GM23248 (cell line): ENCODE results near the gene SPATA22. TPM values are rescaled to one million over a fixed set of nuclear protein-coding genes. Genes with fewer than 3 reads are reported as not detected.
A peak's percentile ranks its signal among the peaks of the same experiment; 100 is the strongest.

Experiments
- DNase-seq: peaks from one replicate; pipeline ENCODE4 v3.0.0-alpha.2; 2015
- H2AFZ ChIP-seq: fragments of 200-600 bp; sonication (generic); 2 replicates; pipeline ENCODE4 v1.6.1; 2016; ENCODE audit warnings: antibody characterized with exemption
- H3F3A ChIP-seq: fragments of 200-600 bp; sonication (generic); 2 replicates; pipeline ENCODE4 v1.6.1; 2016; ENCODE audit warnings: mild to moderate bottlenecking, antibody characterized with exemption, mixed run types; ENCODE audit not compliant: insufficient read depth
- H3K27ac ChIP-seq: fragments of 200-600 bp; sonication (generic); 2 replicates; pipeline ENCODE4 v1.5.1; 2016; ENCODE audit warnings: mild to moderate bottlenecking
- H3K27me3 ChIP-seq: fragments of 200-600 bp; sonication (generic); replicated peaks from 2 replicates; pipeline ENCODE4 v1.6.1; 2016; ENCODE audit warnings: mild to moderate bottlenecking; ENCODE audit not compliant: insufficient read depth
- H3K36me3 ChIP-seq: fragments of 200-600 bp; sonication (generic); 2 replicates; pipeline ENCODE4 v1.6.1; 2016; ENCODE audit warnings: low read depth, mild to moderate bottlenecking
- H3K4me1 ChIP-seq: fragments of 200-600 bp; sonication (generic); 2 replicates; pipeline ENCODE4 v1.6.1; 2016; ENCODE audit warnings: mild to moderate bottlenecking; ENCODE audit not compliant: insufficient read depth
- H3K4me2 ChIP-seq: fragments of 200-600 bp; sonication (generic); one replicate; pipeline ENCODE4 v1.6.1; 2016; ENCODE audit warnings: mild to moderate bottlenecking; ENCODE audit not compliant: unreplicated experiment
- H3K4me3 ChIP-seq: fragments of 200-600 bp; sonication (generic); 2 replicates; pipeline ENCODE4 v1.5.1; 2016; ENCODE audit warnings: mild to moderate bottlenecking
- H3K79me2 ChIP-seq: fragments of 200-600 bp; sonication (generic); 2 replicates; pipeline ENCODE4 v1.6.1; 2016; ENCODE audit warnings: mild to moderate bottlenecking; ENCODE audit not compliant: insufficient read depth
- H3K9ac ChIP-seq: fragments of 200-600 bp; sonication (generic); 2 replicates; pipeline ENCODE4 v1.6.1; 2016; ENCODE audit warnings: mild to moderate bottlenecking
- H3K9me2 ChIP-seq: fragments of 200-600 bp; sonication (generic); 2 replicates; pipeline ENCODE4 v1.6.1; 2016; ENCODE audit warnings: mixed run types, mild to moderate bottlenecking, moderate library complexity; ENCODE audit not compliant: insufficient read depth
- H3K9me3 ChIP-seq: fragments of 200-600 bp; sonication (generic); one replicate; pipeline ENCODE4 v1.6.1; 2017; ENCODE audit warnings: low read depth
- H4K20me1 ChIP-seq: fragments of 200-600 bp; sonication (generic); 2 replicates; pipeline ENCODE4 v1.6.0; 2016; ENCODE audit not compliant: insufficient read depth
- EZH2 ChIP-seq: fragments of 200-600 bp; sonication (generic); IDR thresholded peaks from 2 replicates; pipeline ENCODE4 v1.6.1; 2018; ENCODE audit warnings: antibody characterized with exemption, mild to moderate bottlenecking; ENCODE audit not compliant: insufficient read depth, poor library complexity, severe bottlenecking
- EZH2phosphoT487 ChIP-seq: fragments of 200-600 bp; sonication (generic); IDR thresholded peaks from 2 replicates; pipeline ENCODE4 v1.6.1; 2018; ENCODE audit warnings: antibody characterized with exemption, moderate library complexity, mild to moderate bottlenecking, low read depth; ENCODE audit not compliant: insufficient read depth
- WGBS, 2 experiments: methylation state at CpG; one replicate each; pipeline ENCODE4 v1.1.6; 2015 to 2017; ENCODE audit warnings: low lambda C conversion rate in 2 of 2, low coverage in 1 of 2; ENCODE audit errors: missing lambda C conversion rate in 2 of 2; 5-methylcytosine and 5-hydroxymethylcytosine counted together
- in situ Hi-C: fragments of 300-500 bp; cut with MboI; formaldehyde crosslinking; loops from 2 replicates; pipeline ENCODE4 v1.15.0; 2020
- polyA plus RNA-seq: library from polyadenylated mRNA; unstranded; fragments of >200 nt; fragmentation: Nextera tagmentation; extraction: Ambion mirVana; gene quantifications from 2 replicates; pipeline ENCODE4 v1.2.1, GENCODE V29; 2016
- total RNA-seq: library from RNA; depleted of rRNA; stranded (reverse); fragments of >200 nt; shearing (Covaris generic); gene quantifications from 2 replicates; pipeline ENCODE4 v1.2.3, GENCODE V29; 2014

SPATA22 gene
- total and polyA plus RNA-seq, 2 experiments from 2014 or later, result not detected

DNA sequence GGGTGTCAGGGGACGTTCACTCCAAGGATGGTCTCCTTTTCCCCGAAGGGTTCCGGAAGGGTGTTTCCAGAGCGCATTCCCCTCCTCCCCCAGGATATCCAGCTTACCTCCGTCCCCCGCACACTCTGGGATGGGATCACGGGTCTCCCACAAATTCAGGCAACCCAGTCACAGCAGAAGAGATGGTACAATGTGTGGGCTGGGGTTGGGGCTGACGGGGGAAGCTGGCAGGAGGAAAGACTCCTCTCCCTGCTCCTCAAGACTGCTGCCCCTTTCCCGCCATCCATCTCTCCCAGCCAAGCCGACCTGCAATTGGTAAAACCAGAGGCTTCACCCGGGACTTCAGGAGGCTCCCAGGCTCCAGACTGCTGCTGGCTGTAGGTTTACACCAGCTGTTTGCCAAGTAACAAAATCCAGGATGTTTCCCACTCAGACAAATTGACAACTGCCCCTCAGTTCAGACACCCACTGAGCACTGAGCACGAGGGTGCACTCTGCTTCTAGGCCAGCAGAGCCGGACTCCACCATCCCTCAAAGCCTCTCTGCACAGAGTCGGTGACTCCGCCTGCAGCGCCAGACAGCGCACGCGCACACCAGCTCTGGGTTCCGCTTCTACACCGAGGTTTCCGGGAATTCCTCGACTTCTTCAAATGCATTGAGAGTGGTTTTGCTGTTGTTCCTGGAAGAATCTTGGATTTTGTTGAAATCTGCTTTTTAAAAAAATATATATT lies 41.9 kb upstream of the SPATA22 start:
- H3K9ac ChIP-seq, result peak overlapping the region; percentile 49; the same call in 1 of the 2 replicates
- in situ Hi-C loops, result no loop called here
- peak overlapping the region; percentile 63 for H2AFZ ChIP-seq
- H3K4me2 ChIP-seq, result peak overlapping the region; percentile 90
- peak overlapping the region; percentile 53 for H3K27ac ChIP-seq
- no peaks in the 10 kb centered on the region for H3K36me3 ChIP-seq
- no peaks in the 10 kb centered on the region for H3K9me2 ChIP-seq
- TF ChIP-seq EZH2phosphoT487, result no peak
- TF ChIP-seq EZH2, result no peak
- peaks cover 22% of the 10 kb centered on the region for H3K4me1 ChIP-seq
- H3K27me3 ChIP-seq, result no peaks in the 10 kb centered on the region
- H4K20me1 ChIP-seq, result no peaks in the 10 kb centered on the region
- DNase-seq, result no peak
- H3F3A ChIP-seq, result peaks cover 15% of the 10 kb centered on the region
- H3K4me3 ChIP-seq, result 0 out of 2 replicates have a peak overlapping the region, but pooled peaks have one; percentile 45
- no peaks in the 10 kb centered on the region for H3K79me2 ChIP-seq
- WGBS, 2 experiments, result 87% methylated on average over 23 of the region's 23 CpGs
- no peaks in the 10 kb centered on the region for H3K9me3 ChIP-seq

DNA sequence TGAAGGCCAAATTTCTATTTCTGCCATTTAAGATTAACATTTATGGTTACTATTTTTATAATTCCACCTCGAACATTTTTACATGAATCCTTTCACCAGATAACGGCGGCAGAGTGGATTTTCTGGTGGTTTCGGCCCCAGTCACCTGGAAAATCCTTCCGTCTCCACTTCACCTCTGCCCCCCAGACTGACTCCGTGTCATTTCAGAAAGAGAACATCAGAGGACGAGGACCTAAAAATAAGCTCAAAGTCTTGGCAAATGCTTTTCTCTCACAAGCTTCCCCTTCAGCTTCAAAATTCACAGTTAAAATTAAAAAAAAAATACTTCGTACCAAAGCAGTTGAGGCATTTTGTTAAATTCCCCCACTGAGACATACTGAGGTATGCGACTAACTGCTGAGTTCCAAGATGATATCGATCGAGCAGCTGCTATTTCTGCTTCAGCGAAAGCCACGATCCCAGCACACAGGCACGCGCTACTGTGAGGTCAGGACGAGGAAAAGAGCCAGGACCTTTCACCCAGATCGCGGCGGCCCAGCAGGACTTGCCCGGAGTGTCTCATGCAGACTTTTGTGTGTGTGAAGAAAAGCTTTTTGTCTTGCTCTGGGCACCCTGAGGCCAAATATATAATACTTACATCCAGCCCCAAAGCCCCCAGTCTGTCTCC lies 41.0 kb upstream of the SPATA22 start:
- peak; percentile 86 for DNase-seq
- Histone ChIP-seq H3K4me1 (peaks cover 22% of the 10 kb centered on the region), H3K9me2 (no peaks in the 10 kb centered on the region), H2AFZ (peak overlapping the region; percentile 63), H3K4me2 (peak overlapping the region; percentile 90), H3K4me3 (peak overlapping the region; percentile 45; the same call in 1 of the 2 replicates), H3K79me2 (no peaks in the 10 kb centered on the region), H3F3A (peaks cover 15% of the 10 kb centered on the region), H3K9me3 (no peaks in the 10 kb centered on the region), H4K20me1 (no peaks in the 10 kb centered on the region), H3K9ac (peak overlapping the region; percentile 49), H3K36me3 (no peaks in the 10 kb centered on the region), H3K27me3 (no peaks in the 10 kb centered on the region), H3K27ac (peak overlapping the region; percentile 53)
- WGBS, 2 experiments, result 14% methylated on average over 20 of the region's 20 CpGs
- in situ Hi-C loops, result no loop called here
- TF ChIP-seq EZH2, result no peak
- TF ChIP-seq EZH2phosphoT487, result no peak

DNA sequence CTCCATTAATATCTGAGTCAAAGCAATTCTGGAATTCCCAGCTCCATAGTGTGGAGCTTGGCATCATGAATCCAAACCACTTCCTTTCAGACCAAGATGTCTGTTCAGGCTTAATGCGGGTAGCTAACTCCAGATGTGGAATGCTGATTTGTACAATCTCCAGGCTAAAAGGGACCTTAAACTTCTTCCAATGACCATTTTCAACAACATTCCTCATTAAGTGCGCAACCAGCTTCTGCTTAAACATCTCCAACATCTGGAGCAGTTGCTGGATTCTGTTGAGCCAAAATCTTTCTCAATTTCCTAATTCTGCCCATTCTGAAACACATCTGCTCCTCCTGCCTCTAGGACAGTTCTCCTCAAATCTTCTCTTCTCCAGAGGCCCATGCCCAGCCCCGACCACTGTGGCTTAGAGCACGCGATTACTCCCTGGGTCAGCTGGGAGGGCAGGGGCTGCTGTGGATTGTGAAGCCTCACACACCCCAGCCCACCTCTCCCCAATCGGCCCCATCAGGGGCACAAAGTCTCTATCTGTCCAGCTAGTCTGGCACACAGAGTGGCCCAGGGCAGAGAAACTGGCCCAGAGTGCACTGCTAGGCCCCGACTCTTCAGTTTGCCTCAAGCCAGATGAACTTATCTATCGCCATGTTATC lies 40.4 kb upstream of the SPATA22 start:
- Histone ChIP-seq H3K9ac (peak overlapping the region; percentile 49; the same call in 1 of the 2 replicates), H3K79me2 (no peaks in the 10 kb centered on the region), H3K27ac (peak overlapping the region; percentile 53), H3K4me2 (peak overlapping the region; percentile 90), H4K20me1 (no peaks in the 10 kb centered on the region), H3K9me2 (no peaks in the 10 kb centered on the region), H3K4me3 (no peak overlapping the region), H3K4me1 (peaks cover 22% of the 10 kb centered on the region), H2AFZ (peak overlapping the region; percentile 63), H3K9me3 (no peaks in the 10 kb centered on the region), H3K27me3 (no peaks in the 10 kb centered on the region), H3F3A (peaks cover 15% of the 10 kb centered on the region), H3K36me3 (no peaks in the 10 kb centered on the region)
- TF ChIP-seq EZH2, result no peak
- in situ Hi-C loops, result no loop called here
- 21 to 27% methylated on average over 7 to 8 of the region's 8 CpGs for WGBS, 2 experiments
- DNase-seq, result peak; percentile 52

DNA sequence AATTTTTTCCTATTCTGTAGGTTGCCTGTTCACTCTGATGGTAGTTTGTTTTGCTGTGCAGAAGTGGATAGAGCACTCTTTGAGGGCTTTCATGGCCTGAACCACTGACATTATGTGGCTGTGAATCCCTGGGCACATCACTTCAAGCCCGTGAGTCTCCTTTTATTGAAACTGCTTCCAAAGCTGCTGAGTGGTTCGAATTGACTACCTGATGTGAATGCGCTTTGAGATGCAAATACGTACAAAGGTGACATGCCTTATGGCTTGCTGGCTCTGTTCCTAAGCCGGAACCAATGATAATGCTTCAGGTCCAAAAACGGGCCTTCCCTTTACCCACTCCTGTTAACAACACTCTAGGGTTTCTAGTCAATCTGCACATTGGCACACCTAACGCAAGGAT lies 38.5 kb upstream of the SPATA22 start:
- H3K27me3 ChIP-seq, result no peaks in the 10 kb centered on the region
- H3K4me2 ChIP-seq, result no peak overlapping the region
- no peak overlapping the region for H3K9ac ChIP-seq
- H4K20me1 ChIP-seq, result no peaks in the 10 kb centered on the region
- H3K36me3 ChIP-seq, result no peaks in the 10 kb centered on the region
- H2AFZ ChIP-seq, result no peak overlapping the region
- WGBS, 2 experiments, result 68 to 71% methylated on average over 7 of the region's 7 CpGs
- H3K9me3 ChIP-seq, result no peaks in the 10 kb centered on the region
- H3K9me2 ChIP-seq, result no peaks in the 10 kb centered on the region
- no peak overlapping the region for H3K27ac ChIP-seq
- in situ Hi-C loops, result no loop called here
- H3K79me2 ChIP-seq, result no peaks in the 10 kb centered on the region
- H3K4me1 ChIP-seq, result peaks cover 22% of the 10 kb centered on the region
- TF ChIP-seq EZH2phosphoT487 (no peak), EZH2 (no peak)
- H3F3A ChIP-seq, result peaks cover 15% of the 10 kb centered on the region
- DNase-seq, result no peak
- no peak overlapping the region for H3K4me3 ChIP-seq
